HEK293T (cell line): ENCODE measurements around the gene KLHL6.
"Not testable (repeated sequence)": the region's sequence is repeated elsewhere in the genome, so short reads cannot be mapped to it uniquely, and the experiment has no call there.

ENCODE experiments used
- CTCF ChIA-PET: fragments of 350-600 bp; formaldehyde crosslinking; extraction: SDS; loops from one replicate; lab custom pipeline; 2021; ENCODE audit warnings: antibody characterized with exemption, inconsistent platforms; lab: Yijun Ruan, JAX
- POLR2A ChIA-PET: fragments of 350-600 bp; formaldehyde crosslinking; extraction: SDS; loops from one replicate; lab custom pipeline; 2020; ENCODE audit warnings: antibody characterized with exemption, inconsistent platforms; lab: Yijun Ruan, JAX
- DNase-seq: peaks from one replicate; pipeline ENCODE4 v3.0.0; 2012; ENCODE audit warnings: mixed read lengths; ENCODE audit errors: extremely low spot score
- ARNT ChIP-seq: fragments of 450-650 bp; IDR thresholded peaks from 2 replicates; pipeline ENCODE4 v1.6.1; 2017; ENCODE audit warnings: mild to moderate bottlenecking
- BHLHE40 ChIP-seq: fragments of 450-650 bp; IDR thresholded peaks from 2 replicates; pipeline ENCODE4 v1.6.1; 2016; ENCODE audit warnings: mild to moderate bottlenecking, moderate library complexity, borderline replicate concordance
- CTBP1 ChIP-seq: fragments of 450-650 bp; IDR thresholded peaks from 2 replicates; pipeline ENCODE4 v1.6.1; 2016; ENCODE audit warnings: borderline replicate concordance
- ELF4 ChIP-seq: fragments of 450-650 bp; IDR thresholded peaks from 2 replicates; pipeline ENCODE4 v1.6.1; 2017; ENCODE audit warnings: antibody characterized with exemption
- FOXA1 ChIP-seq: fragments of 450-650 bp; IDR thresholded peaks from 2 replicates; pipeline ENCODE4 v1.6.1; 2016; ENCODE audit warnings: mild to moderate bottlenecking
- FOXK2 ChIP-seq: fragments of 450-650 bp; IDR thresholded peaks from 2 replicates; pipeline ENCODE4 v1.6.1; 2016; ENCODE audit warnings: mild to moderate bottlenecking
- FOXM1 ChIP-seq: fragments of 450-650 bp; IDR thresholded peaks from 2 replicates; pipeline ENCODE4 v1.6.1; 2017; ENCODE audit warnings: mild to moderate bottlenecking, borderline replicate concordance
- HDGF ChIP-seq: fragments of 450-650 bp; IDR thresholded peaks from 2 replicates; pipeline ENCODE4 v1.6.1; 2017; ENCODE audit warnings: antibody characterized with exemption, borderline replicate concordance
- L3MBTL2 ChIP-seq: fragments of 450-650 bp; conservative IDR thresholded peaks from 2 replicates; pipeline ENCODE4 v1.6.1; 2016; ENCODE audit warnings: mild to moderate bottlenecking
- LEF1 ChIP-seq: fragments of 450-650 bp; IDR thresholded peaks from 2 replicates; pipeline ENCODE4 v1.6.1; 2017; ENCODE audit warnings: mild to moderate bottlenecking, borderline replicate concordance
- NFRKB ChIP-seq: fragments of 450-650 bp; IDR thresholded peaks from 2 replicates; pipeline ENCODE4 v1.6.1; 2016; ENCODE audit warnings: mild to moderate bottlenecking, moderate library complexity
- SP1 ChIP-seq: fragments of 450-650 bp; IDR thresholded peaks from 2 replicates; pipeline ENCODE4 v1.6.1; 2017
- SUZ12 ChIP-seq: fragments of 450-650 bp; IDR thresholded peaks from 2 replicates; pipeline ENCODE4 v1.6.1; 2016; ENCODE audit warnings: mild to moderate bottlenecking
- TARDBP ChIP-seq: fragments of 450-650 bp; IDR thresholded peaks from 2 replicates; pipeline ENCODE4 v1.6.1; 2016
- ZNF384 ChIP-seq: fragments of 450-650 bp; IDR thresholded peaks from 2 replicates; pipeline ENCODE4 v1.6.1; 2016
- TF ChIP-seq, protein P1 (sequence below): fragments of 450-650 bp; IDR thresholded peaks from 2 replicates; pipeline ENCODE4 v1.6.1; 2016

Gene KLHL6

GRCh38 chr3:183473969-183474368 is 81.5 kb downstream of the KLHL6 start:
- DNase-seq: no peak
- ChIA-PET POLR2A (no interaction called here), CTCF (no interaction called here)
- TF ChIP-seq TARDBP (no peak), CTBP1 (no peak), ZNF384 (no peak), SP1 (no peak), BHLHE40 (no peak), NFRKB (no peak), FOXK2 (no peak), ARNT (no peak), ELF4 (no peak), L3MBTL2 (no peak), SUZ12 (no peak), LEF1 (no peak)
- TF ChIP-seq, protein P1, sequence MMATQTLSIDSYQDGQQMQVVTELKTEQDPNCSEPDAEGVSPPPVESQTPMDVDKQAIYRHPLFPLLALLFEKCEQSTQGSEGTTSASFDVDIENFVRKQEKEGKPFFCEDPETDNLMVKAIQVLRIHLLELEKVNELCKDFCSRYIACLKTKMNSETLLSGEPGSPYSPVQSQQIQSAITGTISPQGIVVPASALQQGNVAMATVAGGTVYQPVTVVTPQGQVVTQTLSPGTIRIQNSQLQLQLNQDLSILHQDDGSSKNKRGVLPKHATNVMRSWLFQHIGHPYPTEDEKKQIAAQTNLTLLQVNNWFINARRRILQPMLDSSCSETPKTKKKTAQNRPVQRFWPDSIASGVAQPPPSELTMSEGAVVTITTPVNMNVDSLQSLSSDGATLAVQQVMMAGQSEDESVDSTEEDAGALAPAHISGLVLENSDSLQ: no peak

GRCh38 chr3:183472155-183472554 is 83.4 kb downstream of the KLHL6 start:
- TF ChIP-seq TARDBP (no peak), LEF1 (no peak), L3MBTL2 (no peak), FOXM1 (no peak), NFRKB (no peak), CTBP1 (no peak), ZNF384 (no peak), FOXK2 (no peak), ELF4 (no peak), HDGF (no peak), SUZ12 (no peak), SP1 (no peak)
- TF ChIP-seq, protein P1: no peak
- no peak for DNase-seq
- POLR2A ChIA-PET: no interaction called here
- CTCF ChIA-PET: interaction anchor here (0.5 kb wide), 1 partner anchor 45 kb away, joined by 3 read pairs; no protein-coding TSS in a partner anchor

DNA sequence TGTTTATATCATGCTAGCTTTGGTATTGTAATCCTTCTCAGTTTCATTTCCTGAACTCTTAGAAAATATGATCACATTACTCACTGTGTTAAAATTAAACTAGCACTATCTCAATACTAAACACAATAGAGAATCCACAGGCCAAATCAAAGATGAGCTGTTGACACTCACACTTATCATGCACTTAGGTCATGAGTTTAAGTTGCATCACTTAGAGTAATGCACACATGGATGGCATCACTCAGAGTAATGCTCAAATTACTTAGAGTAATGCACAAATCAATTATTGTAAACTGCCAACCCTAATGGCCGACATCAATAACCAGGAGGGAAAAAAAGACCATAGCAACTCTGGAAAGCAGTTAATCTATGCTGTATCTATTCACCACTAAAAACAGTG is 87.1 kb downstream of the KLHL6 start:
- DNase-seq: no peak
- POLR2A ChIA-PET: no interaction called here
- TF ChIP-seq FOXA1 (no peak), BHLHE40 (no peak), SP1 (no peak), FOXM1 (no peak), SUZ12 (no peak), HDGF (no peak), L3MBTL2 (no peak), CTBP1 (no peak)
- TF ChIP-seq, protein P1: no peak
- CTCF ChIA-PET: no interaction called here

DNA sequence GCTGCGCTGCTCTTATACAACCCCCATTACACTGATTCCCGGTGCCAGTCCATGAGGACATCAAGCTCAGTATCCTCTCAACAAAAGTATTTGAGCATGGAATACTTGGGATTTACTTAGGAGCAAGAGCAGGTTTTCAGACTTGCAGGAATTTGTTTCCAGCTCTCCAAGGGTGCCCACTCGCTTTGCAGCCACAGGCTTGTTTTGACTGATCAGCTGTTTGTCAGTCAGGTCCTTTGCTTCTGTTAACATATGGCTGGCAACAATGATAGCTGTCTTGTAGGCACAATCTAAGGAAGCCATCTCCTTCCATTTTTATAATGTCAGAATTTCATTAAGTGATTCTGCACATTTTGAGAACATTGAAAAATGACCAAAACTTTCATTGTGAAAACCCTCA is 88.9 kb downstream of the KLHL6 start:
- CTCF ChIA-PET: interaction anchor here (1.0 kb wide), 1 partner anchor 13 kb away, joined by 3 read pairs; no protein-coding TSS in a partner anchor

DNA sequence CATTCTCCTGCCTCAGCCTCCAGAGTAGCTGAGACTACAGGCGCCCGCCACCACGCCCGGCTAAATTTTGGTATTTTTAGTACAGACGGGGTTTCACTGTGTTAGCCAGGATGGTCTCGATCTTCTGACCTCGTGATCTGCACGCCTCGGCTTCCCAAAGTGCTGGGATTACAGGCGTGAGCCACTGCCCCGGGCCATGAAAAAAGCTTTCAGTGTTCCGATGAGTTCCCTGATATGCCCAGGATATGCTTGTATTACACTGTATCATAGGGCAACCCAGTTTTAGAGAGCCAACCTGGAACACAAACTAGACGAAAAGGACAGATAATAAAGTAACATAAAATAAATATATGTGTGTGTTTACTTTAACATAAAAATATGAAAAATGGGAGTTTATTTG is 89.8 kb downstream of the KLHL6 start:
- POLR2A ChIA-PET, DNase-seq, CTCF ChIA-PET: not testable (repeated sequence)

More for the DNA sequence above, 88.9 kb downstream of the KLHL6 start:
- POLR2A ChIA-PET: no interaction called here
- DNase-seq: no peak
- TF ChIP-seq FOXA1 (no peak), FOXK2 (no peak), CTBP1 (no peak), SUZ12 (no peak), ZNF384 (no peak), FOXM1 (no peak), HDGF (no peak), ARNT (no peak), TARDBP (no peak), NFRKB (no peak), SP1 (no peak), ELF4 (no peak), LEF1 (no peak)
- TF ChIP-seq, protein P1: no peak

GRCh38 chr3:183464480-183464879 is 91.0 kb downstream of the KLHL6 start:
- ChIA-PET CTCF (no interaction called here), POLR2A (no interaction called here)
- no peak for DNase-seq
- TF ChIP-seq L3MBTL2 (no peak), ARNT (no peak), SUZ12 (no peak), ZNF384 (no peak), HDGF (no peak), FOXM1 (no peak), TARDBP (no peak), LEF1 (no peak), CTBP1 (no peak), NFRKB (no peak), FOXA1 (no peak), FOXK2 (no peak)
- TF ChIP-seq, protein P1: no peak
